HG03135 (cell line): ENCODE results near the gene C9.
A peak's percentile ranks its signal among the peaks of the same experiment; 100 is the strongest.
"Not testable (repeated sequence)": the region's sequence is repeated elsewhere in the genome, so short reads cannot be mapped to it uniquely, and the experiment has no call there.

Source experiments
- ATAC-seq: cut with Tn5 transposase; IDR thresholded peaks from one replicate; pipeline ENCODE4 v1.9.1; 2021; ENCODE audit warnings: mild to moderate bottlenecking, moderate library complexity; ENCODE audit not compliant: unreplicated experiment

The C9 gene

GRCh38 chr5:39364367-39364766 is at the start of gene C9:
Gene C9, minus strand, starts transcription at chr5:39364495. Its CDS starts 31 bp downstream, at chr5:39364464.
- no peak for ATAC-seq

- no peak for ATAC-seq
Observed at GRCh38 chr5:39413771-39414170, 49.5 kb upstream of the C9 start.

- ATAC-seq, result no peak
Observed at GRCh38 chr5:39412721-39413394, 48.6 kb upstream of the C9 start.

- ATAC-seq, result no peak
Observed at GRCh38 chr5:39411985-39412384, 47.7 kb upstream of the C9 start.

DNA sequence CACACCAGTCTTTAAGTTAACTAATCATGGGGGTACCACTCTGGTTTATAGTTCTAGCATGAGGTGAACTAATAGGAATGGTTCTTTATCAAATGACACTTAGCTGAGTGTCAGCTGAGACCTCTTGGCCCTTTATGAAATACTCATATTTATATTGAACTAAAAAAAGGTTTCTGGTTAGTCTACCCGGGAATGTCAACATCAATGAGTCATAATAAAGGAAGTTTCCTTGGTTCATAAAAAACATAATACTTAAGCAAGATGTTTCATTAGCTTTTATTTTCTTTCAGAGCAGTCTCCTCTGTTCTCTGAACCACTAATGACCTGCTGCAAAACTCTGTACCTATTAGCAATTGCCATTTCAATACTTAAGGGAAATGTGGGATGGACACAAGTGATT is 46.8 kb upstream of the C9 start:
- no peak for ATAC-seq

DNA sequence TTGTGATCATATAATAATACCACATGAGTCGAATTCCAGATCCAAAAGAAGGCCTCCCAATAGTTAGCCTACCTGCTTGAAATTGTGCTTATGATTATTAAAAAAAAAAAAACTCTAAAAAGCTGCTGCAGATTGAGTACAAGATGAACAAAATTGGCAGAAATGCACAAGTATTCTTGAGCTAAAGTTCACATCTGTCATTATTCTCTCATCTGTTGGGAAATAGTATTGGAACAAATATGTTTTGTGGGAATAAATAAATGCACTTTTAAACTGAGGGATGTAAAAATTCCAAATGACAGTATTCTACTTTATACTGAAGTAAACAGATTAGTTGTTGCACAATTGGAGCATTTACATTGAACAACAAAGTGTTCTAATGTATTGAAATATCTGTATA is 44.7 kb upstream of the C9 start:
- no peak for ATAC-seq

DNA sequence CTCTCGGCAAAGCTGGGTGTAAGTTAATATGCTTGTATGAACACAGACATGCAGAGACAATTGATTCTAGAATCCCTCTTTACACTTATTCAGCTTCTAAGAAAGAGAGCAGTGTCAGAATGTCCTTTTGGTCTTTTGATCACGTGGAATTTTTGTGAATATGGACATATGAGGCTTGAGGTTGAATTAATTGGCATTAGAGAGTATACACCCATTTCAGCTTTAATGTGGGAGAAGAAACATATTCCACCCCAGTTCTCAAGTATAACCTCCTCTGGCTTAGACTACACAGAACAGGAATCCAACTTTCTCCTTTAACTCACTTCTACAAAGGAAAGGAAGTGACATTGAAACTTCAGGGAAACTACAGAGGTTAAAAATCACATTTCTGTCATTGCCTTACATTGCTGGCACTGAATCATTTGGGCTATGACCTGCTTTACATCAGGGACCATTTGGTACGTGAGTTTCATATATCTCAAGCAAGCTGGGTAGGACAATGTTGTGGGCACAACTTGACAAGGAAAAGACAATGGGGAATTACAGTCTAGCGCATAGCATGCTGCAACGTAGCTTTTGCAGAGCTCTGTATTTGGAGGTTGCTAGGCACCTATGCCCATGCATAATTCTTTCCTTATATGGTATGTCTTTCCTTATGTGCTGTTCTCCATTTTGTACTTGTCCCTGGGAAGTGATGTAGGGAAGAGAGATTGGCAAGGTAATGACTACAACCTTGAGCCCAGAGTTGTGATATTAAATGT is 41.0 kb upstream of the C9 start:
- no peak for ATAC-seq

GRCh38 chr5:39403761-39404160 is 39.5 kb upstream of the C9 start:
- ATAC-seq, result not testable (repeated sequence)

- not testable (repeated sequence) for ATAC-seq
Observed at GRCh38 chr5:39402140-39402539, 37.8 kb upstream of the C9 start.

DNA sequence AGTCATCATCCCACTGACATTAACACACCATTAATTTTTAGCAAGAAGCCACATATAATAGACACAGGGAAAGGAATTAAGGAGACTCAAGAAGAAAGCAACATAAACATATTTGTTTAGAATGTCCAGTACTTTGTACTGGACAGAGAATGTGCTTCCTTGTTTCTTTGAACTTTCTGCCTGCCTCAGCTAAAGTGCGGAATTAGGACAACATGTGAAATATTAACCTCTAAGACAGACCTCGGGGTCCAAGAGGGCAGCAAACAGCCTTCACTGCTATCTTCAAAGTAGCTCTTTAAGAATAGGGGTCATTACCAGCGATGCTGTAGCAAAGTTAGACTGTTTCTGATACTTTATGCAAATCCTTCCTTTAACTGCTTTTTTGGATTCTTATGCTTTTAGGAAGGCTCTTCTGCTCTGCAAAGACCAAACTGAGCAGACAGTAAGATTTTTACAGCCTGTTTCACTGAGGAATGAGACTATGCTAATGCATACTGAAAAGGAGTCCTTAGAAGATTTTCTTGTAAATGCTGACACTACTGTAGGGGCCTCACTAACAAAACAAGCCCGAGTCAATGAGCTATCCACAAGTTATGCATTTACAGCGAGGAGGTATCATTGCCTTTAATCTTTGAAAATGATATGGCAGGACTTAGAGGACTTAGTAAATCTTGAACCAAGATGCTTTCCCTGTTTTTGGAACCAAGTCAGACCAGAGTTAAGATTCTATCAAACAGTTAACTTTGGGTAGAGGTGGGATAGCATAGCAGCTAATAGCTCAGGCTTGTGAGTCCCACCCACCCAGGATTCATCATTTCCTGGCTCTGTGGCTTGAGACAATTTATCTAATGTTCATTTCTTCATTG is 36.7 kb upstream of the C9 start:
- ATAC-seq, result no peak

GRCh38 chr5:39399135-39400036 is 35.1 kb upstream of the C9 start:
- ATAC-seq, result no peak

DNA sequence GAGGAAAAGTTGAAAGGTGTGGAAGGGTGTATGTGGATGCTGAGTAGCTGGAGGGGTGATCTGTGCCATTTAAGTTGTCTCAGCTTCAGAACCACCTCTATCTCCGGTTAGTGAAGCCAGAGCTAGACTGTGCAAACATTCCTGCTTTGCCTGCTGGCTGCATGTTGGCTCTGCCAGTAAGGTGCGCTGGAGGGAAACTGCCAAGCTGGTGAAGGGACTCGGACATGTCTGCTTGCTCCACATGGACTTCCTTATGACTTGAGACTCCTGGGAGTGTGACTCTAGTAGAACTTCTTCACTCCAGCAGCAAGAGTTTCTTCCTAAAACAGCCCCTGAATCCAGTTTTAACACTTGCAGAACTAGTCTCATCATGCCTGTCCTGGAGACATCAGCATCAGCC is 32.5 kb upstream of the C9 start:
- ATAC-seq, result no peak

DNA sequence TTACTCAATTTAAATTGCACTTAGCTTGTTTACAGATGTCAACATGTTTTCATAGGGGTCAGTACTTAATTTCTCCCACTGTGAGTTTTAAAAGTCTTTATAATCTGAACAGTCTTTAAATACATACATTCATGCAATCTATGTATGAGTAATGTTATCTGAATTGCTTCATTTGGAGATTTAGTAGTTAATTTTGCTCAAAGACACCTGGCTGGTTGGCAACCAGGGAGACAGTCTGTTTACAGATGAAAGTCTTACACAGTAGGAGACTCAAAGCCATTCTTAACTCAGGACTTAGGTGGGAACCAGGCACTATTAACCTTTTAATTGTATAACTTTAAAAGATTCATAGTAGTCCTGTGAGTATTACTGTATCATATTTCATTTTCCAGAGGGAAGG is 31.2 kb upstream of the C9 start:
- no peak for ATAC-seq

DNA sequence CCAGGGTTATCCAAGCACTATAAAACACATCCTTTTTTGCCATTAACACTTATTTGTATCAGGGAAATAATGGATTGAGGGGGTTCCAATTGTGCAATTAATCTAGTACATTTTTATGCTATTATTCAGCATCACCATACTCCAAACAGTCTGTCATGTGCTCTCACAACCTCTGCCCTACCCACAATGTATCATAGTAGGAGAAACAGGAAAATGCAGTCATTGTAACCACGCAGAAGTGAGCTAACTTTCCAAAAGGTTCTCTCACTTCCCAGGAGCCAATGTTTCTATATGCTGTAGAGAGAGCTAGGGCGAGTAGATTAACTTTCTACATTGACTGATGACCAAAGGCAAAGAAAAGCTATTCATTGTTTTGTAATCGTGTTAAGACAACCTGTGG is 30.7 kb upstream of the C9 start:
- ATAC-seq, result no peak

GRCh38 chr5:39390945-39391344 is 26.6 kb upstream of the C9 start:
- ATAC-seq, result no peak

DNA sequence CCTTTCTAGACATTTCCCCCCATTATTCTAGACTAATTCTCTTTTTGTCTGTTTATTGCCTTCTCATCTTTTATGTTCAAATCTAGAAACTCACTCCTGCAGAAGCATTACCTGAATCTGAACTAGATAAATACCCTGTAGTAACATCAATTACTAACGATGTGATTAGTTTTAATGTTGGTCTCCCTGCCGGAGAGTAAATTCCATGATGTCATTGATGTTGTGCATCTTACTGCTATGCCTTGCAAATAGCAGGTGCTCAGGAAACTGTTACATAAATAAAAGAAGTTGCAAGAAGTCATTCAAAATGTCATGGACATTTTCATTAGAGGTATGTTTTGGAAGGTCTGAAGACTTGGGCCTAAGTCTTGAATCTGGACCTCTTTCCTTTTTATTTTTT is 23.0 kb upstream of the C9 start:
- no peak for ATAC-seq

GRCh38 chr5:39384271-39384670 is 20.0 kb upstream of the C9 start:
- ATAC-seq, result no peak

GRCh38 chr5:39381376-39381775 is 17.1 kb upstream of the C9 start:
- ATAC-seq, result no peak

DNA sequence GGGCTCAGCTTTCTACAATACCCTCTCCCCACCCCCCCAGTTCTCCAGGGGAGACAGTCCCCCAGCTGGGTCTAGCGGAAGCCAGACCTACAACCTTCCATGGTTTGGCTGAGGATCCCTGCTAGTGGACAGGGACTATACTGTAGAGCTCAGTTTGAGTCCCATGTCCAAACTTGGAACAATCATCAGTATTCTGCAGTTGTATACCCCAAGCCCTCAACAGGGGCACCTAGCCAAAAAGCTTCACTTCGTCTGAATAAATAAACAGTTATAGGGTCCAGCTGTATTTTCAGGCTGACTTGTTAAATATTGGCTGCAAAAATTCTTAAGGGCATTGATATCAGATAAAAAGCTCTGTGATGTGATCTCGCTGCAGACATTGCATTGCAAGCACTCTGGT is 15.4 kb upstream of the C9 start:
- ATAC-seq, result no peak

DNA sequence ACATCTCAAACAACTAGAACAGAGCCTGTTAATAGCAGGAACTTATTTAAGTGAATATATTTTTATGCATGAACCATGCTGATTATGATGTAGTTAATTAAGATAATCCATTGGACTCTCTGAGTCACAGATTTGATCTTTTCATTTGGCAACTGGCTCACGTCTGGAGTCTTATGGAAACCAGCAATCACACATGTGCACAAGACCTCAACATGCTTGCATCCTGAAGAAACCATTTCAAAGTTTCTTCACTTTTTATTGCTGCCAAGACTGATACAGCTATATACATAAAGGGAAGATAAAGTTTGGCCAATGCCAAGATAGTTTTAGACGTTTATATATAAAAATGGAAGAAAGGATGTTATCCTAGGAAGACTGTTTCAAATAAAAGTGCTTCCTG is 13.3 kb upstream of the C9 start:
- ATAC-seq, result no peak

GRCh38 chr5:39376293-39376714 is 12.0 kb upstream of the C9 start:
- peak; percentile 66 for ATAC-seq
